A549 treated with GW870086 at 1 μM for 4 hours (cell line): Measurements from ENCODE around the gene FOXG1. TPM values are rescaled to one million over a fixed set of nuclear protein-coding genes. Genes with fewer than 3 reads are reported as not detected.

ENCODE experiments used
- total RNA-seq: library from RNA; stranded (reverse); fragments of 200-300 nt; extraction: Qiagen RNA extraction; gene quantifications from 5 replicates; pipeline ENCODE4 v1.2.3, GENCODE V29; 2022; ENCODE audit warnings: low read depth

Gene FOXG1
- total RNA-seq = 0.10 to 0.19 TPM (median 0.14 TPM) in 5 replicates

DNA sequence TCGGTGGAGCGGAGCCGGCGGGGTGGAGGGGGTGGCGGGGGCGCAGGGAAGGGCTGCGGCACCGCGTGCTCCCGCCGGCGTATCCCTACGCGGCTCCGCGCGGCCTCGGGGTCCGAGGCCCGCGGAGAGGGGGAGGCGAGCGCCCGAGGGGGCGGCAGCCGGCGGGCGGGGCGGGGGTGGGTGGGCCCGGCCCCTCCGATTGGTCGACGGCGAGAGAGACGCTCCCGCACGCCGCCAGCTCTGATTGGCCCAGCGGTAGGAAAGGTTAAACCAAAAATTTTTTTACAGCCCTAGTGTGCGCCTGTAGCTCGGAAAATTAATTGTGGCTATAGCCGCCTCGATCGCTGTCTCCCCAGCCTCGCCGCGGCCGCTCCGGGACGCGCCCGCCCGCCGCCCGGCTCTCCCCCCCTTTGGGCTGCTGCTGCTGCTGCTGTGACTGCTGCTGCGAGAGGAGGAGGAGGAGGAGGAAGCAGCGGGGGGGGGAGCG, at the start of gene FOXG1:
FOXG1 (plus strand) TSS at position 319 of the 487 bp plus-strand sequence. CDS start 493 bp downstream, outside the sequence.

